HG02588 (cell line): ENCODE results near the gene SYN1.
"Not testable (repeated sequence)": the region's sequence is repeated elsewhere in the genome, so short reads cannot be mapped to it uniquely, and the experiment has no call there.

Experiments
- ATAC-seq: cut with Tn5 transposase; IDR thresholded peaks from one replicate; pipeline ENCODE4 v1.9.1; 2021; ENCODE audit warnings: mild to moderate bottlenecking, moderate library complexity; ENCODE audit not compliant: unreplicated experiment

SYN1 gene

GRCh38 chrX:47619486-47620302 lies at the start of gene SYN1:
SYN1 (minus strand) TSS chrX:47619857; CDS start chrX:47619728, 129 bp downstream.
- peak; percentile 67 for ATAC-seq

DNA sequence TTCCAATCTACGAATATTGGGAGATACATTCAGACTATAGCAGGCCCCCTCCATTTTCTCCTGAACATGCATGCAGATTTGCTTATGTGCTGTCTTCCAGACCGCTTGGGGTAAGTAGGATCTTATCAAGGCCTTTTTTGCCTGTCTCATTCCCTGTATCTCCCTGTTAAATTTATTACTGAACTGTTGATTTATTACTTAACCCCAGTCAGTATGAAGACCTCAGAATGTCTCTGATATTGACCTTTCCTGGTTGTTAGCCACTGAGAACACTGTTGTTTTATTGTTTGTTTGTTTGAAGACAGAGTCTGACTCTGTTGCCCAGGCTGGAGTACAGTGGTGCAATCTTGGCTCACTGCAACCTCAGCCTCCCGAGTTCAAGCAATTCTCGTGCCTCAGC lies 46.1 kb upstream of the SYN1 start:
- ATAC-seq, result not testable (repeated sequence)

DNA sequence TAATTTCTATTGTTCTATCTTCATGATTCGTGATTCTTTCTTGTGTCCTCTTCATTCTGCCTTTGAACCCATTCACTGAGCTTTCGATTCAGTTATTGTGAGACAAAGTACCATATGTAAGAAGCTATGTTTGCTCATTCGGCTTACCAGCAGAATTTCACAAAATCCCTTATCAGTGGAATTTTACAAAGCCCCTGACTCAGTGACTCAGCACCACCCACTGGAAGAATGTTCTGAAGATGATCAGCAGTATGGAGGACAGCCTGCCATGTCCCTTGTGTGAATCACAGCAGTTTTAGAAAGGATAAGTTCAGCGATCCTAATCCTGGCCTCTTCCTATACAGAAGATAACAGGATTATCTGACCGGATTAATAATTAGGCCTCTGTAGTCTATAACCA lies 45.1 kb upstream of the SYN1 start:
- no peak for ATAC-seq

- no peak for ATAC-seq
These were observed 42.5 kb upstream of the SYN1 start for GRCh38 chrX:47662144-47662657.

DNA sequence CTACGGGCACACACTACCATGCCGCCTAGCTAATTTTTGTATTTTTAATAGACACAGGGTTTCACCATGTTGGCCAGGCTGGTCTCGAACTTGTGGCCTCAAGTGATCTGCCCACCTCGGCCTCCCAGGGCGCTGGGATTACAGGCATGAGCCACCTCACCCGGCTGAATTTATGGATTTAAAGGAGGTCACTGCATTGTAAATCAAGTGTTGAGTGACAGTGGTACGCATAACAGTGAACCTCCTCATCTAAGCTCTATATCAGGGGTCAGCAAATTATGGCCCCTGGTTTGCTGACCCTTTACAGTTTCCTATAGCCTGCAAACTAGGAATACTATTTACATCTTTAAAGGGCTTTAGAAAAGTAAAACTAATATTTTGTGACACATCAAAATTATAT lies 41.9 kb upstream of the SYN1 start:
- ATAC-seq, result no peak

DNA sequence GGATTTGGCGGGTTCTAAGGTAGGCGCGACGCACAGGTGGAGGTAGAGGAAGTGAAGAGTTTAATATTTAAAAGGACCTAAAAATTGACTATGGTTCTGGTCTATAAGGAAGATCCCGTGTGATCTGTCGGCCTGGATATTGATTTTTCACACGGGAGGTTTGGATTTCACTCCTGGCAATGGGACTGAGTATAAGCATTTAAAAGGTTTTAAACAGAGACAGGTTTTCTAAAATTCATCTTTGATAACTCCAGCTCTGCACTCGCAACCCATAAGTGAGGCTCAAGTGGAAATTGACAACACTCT lies 39.7 kb upstream of the SYN1 start:
- no peak for ATAC-seq

GRCh38 chrX:47658684-47659420 lies 39.2 kb upstream of the SYN1 start, which contains the start of gene UXT:
UXT (minus strand) TSS chrX:47659180; CDS start chrX:47658927, 253 bp downstream.
- peak; percentile 79 for ATAC-seq

- ATAC-seq, result no peak
These were observed 38.6 kb upstream of the SYN1 start for GRCh38 chrX:47658301-47658683.

DNA sequence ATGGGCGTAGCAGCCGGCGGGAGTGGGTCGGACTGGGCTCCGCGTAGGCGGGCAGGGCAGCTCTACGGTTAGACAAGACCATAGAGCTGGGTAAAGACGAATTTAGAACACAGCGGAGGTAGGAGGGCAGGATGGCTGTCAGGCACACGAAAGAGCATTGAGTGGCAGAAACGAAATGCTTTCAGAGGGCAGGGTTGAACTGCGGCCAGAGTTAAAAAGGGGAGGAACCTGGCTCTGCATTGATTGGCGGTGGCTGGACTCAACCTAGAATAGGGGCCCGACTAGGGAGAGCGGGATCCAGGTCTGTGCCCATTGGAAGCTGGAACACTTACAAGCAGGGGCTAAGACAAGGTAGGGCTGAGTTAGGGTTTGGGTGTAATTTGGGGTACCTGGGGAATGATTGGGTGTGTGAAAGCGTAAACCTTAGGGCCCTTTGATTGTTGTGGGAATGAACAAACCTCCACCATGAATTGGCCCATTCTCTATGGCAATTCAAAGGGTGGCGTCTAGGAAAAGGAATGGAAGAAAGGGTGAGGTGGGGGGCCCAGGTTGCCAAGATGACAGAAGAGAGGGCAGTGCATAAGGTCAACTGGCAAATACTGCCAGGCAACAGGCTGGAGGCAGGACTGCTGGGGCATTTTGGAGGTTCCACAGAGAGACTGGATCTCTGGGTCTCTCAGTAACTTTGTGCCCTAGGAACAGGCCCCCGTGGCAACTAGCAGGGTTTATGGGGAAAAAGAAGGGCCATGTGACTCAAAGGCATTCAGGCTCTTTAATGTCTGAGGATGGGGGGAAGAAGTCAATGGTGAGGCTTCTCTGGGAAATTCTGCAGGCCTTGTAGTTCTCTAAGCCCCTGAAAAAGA lies 31.6 kb upstream of the SYN1 start:
- no peak for ATAC-seq

- peak; percentile 91 for ATAC-seq
These were observed 30.7 kb upstream of the SYN1 start, which contains the start of gene ELK1 for GRCh38 chrX:47650164-47651042. ELK1 (minus strand) TSS chrX:47650563; CDS start chrX:47641441, 9,122 bp downstream.

DNA sequence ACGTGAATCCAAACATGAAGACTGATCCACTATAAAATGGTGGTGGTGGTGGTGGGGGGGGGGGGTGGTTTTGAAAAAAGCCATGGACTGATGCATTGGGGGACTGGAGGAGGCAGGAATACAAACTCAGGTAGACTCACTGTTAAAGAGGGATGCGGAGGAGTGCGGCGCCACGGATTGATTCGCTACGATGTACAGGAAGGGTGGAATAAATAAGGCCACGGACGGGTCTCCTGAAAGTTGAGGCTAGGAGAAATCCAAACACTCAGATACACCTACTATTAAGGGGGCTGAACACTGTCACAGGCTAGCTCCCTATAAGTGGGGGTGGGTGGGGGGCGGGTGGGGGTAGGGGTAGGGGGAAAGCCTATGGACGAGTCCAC lies 30.1 kb upstream of the SYN1 start:
- no peak for ATAC-seq

DNA sequence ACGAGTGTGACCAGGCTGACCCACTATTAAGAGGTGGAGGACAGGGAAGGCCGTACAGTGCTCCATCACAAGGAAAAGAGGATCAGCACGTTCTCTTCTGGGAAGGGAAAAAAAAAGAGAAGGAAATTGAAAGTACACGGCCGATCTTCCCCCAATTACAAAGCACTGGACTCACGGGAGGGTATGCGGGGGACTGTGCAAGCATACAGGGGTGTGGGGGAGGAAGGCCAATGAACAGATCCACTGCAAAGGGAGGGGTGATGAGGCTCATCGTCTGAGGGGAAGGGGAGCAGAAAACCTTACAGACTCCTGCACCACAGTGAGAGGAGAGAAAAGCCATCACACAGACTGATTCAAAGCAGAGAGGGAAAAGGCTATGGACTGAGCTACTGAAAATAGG lies 29.6 kb upstream of the SYN1 start:
- ATAC-seq, result no peak

- ATAC-seq, result no peak
These were observed 28.7 kb upstream of the SYN1 start for GRCh38 chrX:47648376-47648775.

- no peak for ATAC-seq
These were observed 27.0 kb upstream of the SYN1 start for GRCh38 chrX:47646636-47647035.

DNA sequence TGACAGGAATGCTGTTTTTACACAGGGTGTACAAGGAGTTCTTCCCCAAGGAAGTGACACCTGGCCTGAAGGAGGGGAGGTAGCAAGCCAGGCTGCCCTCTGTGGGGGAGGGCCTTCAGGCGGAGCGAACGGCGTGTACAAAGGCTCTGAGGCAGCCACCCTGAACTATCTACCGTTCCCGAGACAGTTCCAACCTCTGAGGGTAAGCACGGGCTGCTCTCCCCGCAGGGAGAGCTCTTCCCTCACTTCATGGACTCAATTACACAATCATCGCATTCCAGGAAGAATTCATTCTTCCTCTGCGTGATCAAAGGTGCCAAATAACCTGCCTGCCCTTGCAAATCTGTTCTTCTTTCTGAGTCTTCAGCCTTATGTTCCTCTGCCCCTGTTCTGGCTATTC lies 25.9 kb upstream of the SYN1 start:
- ATAC-seq, result no peak

- no peak for ATAC-seq
These were observed 25.0 kb upstream of the SYN1 start for GRCh38 chrX:47644557-47645091.

DNA sequence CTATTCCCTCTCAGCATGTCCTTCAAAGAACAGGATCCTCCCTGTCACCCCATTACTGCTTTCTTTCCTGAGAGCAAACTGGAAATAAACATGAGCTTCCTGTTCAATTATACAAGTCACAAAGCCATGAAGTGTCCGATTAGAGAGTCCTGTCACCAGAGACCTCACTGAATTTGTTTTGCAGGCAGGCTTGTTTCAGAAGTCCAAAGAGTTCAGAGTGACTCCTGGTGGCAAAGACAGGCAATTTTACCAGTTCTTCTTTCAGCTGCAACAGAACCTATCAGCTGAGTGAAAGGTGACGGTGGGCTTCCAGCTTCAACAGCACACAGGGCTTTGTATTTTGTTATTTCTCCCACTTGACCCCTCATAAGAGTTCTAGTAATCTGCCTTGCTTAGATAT lies 24.3 kb upstream of the SYN1 start:
- ATAC-seq, result no peak

DNA sequence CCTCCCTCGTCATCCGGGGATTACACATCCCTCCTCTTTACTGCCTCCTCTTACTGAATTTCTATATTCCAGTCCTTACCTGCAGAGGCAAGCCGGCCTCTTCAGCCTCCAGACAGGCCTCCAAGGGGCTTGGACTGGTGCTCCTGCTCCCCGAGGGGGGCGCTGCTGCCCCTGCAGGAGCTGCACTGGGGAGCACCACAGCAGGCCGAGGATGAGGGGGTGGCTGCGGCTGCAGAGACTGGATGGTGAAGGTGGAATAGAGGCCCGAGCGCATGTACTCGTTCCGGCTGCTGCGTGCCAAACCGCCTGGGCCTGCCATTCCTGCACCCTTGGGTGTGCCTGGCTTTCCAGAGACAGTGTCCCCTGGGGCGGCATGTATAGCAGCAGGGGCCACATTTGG lies 19.2 kb upstream of the SYN1 start:
- ATAC-seq, result no peak

DNA sequence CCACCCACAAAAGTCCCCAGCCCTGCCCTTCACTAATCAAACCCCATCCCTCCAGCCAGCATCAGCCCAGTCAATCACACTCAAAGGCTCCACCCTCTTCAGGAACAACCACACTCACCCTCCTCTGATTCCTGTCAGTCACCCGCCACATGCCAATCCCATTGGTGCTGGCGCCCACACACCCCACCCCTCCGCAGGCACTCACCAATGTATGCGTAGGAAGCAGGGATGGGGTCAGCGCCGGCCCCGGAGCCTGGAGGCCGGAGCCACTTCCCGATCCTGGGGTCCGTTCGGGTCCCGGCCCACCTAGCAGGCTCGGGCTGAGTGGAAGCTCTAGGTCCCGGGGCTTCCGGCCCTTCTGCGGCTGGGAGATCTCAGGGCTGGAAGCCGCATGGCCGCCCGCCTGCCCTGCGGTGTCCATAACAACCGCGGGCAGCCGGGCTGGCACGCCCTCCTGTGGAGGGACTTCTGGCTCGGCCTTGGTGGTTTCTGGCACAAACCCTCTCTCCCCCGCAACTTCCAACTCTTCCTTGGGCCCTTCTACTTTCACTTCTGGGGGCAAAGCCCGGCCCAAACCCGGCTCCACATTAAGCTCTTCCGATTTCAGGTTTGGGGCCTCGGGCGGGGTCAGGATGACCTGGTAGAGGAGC lies 18.0 kb upstream of the SYN1 start:
- no peak for ATAC-seq
